Ishikawa (cell line): Measurements from ENCODE around the gene OR1M1.

Experiments used
- CEBPB ChIP-seq: IDR thresholded peaks from 2 replicates; pipeline ENCODE4 v1.6.1; 2012
- CREB1 ChIP-seq: IDR thresholded peaks from 2 replicates; pipeline ENCODE4 v1.6.1; 2012; ENCODE audit warnings: low read depth
- EGR1 ChIP-seq: IDR thresholded peaks from 2 replicates; pipeline ENCODE4 v1.6.1; 2012
- EP300 ChIP-seq: IDR thresholded peaks from 2 replicates; pipeline ENCODE4 v1.6.1; 2012; ENCODE audit warnings: borderline replicate concordance
- MAX ChIP-seq: IDR thresholded peaks from 2 replicates; pipeline ENCODE4 v1.6.1; 2012
- NFIC ChIP-seq: IDR thresholded peaks from 2 replicates; pipeline ENCODE4 v1.6.1; 2012
- RAD21 ChIP-seq: IDR thresholded peaks from 2 replicates; pipeline ENCODE4 v1.6.1; 2012; ENCODE audit warnings: low read depth
- TAF1 ChIP-seq: IDR thresholded peaks from 2 replicates; pipeline ENCODE4 v1.6.1; 2012; ENCODE audit warnings: low read depth, mild to moderate bottlenecking
- TCF12 ChIP-seq: IDR thresholded peaks from 2 replicates; pipeline ENCODE4 v1.6.1; 2012; ENCODE audit warnings: low read depth
- TEAD4 ChIP-seq: IDR thresholded peaks from 2 replicates; pipeline ENCODE4 v1.6.1; 2012
- USF1 ChIP-seq: IDR thresholded peaks from 2 replicates; pipeline ENCODE4 v1.6.1; 2012
- YY1 ChIP-seq: IDR thresholded peaks from 2 replicates; pipeline ENCODE4 v1.6.1; 2012; ENCODE audit warnings: low read depth
- ZBTB7A ChIP-seq: IDR thresholded peaks from 2 replicates; pipeline ENCODE4 v1.6.1; 2012; ENCODE audit warnings: low read depth
- TF ChIP-seq, protein P1 (sequence below): IDR thresholded peaks from 2 replicates; pipeline ENCODE4 v1.6.1; 2012; ENCODE audit warnings: low read depth, mild to moderate bottlenecking

DNA sequence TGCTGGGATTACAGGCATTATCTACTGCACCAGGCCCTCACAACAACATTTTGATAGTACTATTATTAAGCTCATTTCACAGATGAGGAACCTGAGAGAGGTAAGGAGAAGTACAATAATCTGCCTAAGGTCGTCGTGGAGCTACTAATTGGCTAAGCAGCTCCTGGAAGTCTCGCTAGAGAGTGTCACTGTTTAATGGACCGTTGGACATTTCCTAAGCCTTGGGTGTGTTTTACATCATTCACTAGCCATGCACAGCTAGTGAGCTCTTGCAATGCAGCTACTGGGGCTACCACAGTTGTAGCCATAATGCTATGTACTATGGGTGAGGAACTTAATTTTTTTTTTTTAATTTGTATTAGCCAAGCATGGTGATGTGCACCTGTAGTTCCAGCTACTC, 34.0 kb upstream of the OR1M1 start:
- TF ChIP-seq ZBTB7A (no peak), CEBPB (no peak), USF1 (no peak), MAX (no peak), RAD21 (no peak), EP300 (no peak; the same call in 1 of the 2 replicates), TCF12 (no peak), YY1 (no peak), TAF1 (no peak), TEAD4 (no peak), NFIC (no peak; the same call in 1 of the 2 replicates), CREB1 (no peak), EGR1 (no peak)
- TF ChIP-seq, protein P1, sequence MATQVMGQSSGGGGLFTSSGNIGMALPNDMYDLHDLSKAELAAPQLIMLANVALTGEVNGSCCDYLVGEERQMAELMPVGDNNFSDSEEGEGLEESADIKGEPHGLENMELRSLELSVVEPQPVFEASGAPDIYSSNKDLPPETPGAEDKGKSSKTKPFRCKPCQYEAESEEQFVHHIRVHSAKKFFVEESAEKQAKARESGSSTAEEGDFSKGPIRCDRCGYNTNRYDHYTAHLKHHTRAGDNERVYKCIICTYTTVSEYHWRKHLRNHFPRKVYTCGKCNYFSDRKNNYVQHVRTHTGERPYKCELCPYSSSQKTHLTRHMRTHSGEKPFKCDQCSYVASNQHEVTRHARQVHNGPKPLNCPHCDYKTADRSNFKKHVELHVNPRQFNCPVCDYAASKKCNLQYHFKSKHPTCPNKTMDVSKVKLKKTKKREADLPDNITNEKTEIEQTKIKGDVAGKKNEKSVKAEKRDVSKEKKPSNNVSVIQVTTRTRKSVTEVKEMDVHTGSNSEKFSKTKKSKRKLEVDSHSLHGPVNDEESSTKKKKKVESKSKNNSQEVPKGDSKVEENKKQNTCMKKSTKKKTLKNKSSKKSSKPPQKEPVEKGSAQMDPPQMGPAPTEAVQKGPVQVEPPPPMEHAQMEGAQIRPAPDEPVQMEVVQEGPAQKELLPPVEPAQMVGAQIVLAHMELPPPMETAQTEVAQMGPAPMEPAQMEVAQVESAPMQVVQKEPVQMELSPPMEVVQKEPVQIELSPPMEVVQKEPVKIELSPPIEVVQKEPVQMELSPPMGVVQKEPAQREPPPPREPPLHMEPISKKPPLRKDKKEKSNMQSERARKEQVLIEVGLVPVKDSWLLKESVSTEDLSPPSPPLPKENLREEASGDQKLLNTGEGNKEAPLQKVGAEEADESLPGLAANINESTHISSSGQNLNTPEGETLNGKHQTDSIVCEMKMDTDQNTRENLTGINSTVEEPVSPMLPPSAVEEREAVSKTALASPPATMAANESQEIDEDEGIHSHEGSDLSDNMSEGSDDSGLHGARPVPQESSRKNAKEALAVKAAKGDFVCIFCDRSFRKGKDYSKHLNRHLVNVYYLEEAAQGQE, result no peak
